CD4-positive, alpha-beta T cell treated with Interleukin-17A for 1 hour (primary cell): Measurements from ENCODE around the gene TSPO.

Experiments used
- DNase-seq: peaks from one replicate; pipeline ENCODE4 v3.0.0-alpha.2; 2020

Gene TSPO

GRCh38 chr22:43203471-43203981 lies 52.2 kb downstream of the TSPO start:
- DNase-seq, result no peak

- peak; percentile 41 for DNase-seq
These were observed 53.9 kb downstream of the TSPO start for GRCh38 chr22:43205261-43205691.

- peak; percentile 59 for DNase-seq
These were observed 54.6 kb downstream of the TSPO start for GRCh38 chr22:43205748-43206508.

GRCh38 chr22:43206509-43207161 lies 55.3 kb downstream of the TSPO start:
- DNase-seq, result no peak

- DNase-seq, result no peak
These were observed 56.0 kb downstream of the TSPO start for GRCh38 chr22:43207386-43207785.

GRCh38 chr22:43207849-43208702 lies 56.7 kb downstream of the TSPO start:
- DNase-seq, result no peak

DNA sequence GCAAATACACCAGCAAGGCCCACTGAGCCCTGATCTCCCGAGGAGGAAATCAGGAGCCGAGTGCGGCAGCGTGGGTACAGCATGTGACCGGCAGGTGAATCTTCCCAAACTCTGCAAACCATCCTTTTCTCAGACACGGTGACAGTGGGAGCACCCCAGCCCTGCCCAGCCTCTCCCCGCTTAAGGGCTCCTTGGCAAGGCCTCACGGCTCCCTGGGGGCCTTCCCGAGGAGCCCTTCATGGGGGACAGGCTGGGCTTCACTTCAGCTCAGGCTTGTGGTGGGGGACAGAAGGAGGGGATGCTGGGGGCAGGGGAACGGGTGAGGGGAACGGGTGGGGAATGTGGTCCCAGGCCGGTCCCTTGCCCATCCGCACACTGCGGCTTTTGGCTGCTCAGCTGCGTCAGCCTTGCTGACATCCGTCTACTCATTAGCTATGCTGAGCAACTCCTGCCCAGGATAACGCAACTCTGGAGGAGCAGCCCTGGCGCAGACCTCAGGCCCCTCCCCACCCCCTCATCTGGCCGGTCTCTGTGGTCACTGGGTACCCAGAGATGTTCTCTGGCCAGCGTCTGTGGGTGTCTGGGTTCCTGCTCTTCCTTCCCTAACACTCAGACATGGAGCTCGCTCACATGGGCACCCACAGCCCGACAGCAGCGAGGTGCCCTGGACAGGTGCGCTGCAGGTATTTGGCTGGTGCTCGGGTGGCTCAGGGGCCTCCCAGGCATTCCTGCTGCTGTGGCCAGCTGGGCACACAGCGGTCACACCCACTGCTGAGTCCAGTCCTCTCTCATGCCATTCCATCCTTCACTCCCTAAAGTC lies 57.6 kb downstream of the TSPO start:
- DNase-seq, result no peak

- no peak for DNase-seq
These were observed 58.1 kb downstream of the TSPO start for GRCh38 chr22:43209523-43209890.

GRCh38 chr22:43209971-43210370 lies 58.6 kb downstream of the TSPO start:
- DNase-seq, result no peak

DNA sequence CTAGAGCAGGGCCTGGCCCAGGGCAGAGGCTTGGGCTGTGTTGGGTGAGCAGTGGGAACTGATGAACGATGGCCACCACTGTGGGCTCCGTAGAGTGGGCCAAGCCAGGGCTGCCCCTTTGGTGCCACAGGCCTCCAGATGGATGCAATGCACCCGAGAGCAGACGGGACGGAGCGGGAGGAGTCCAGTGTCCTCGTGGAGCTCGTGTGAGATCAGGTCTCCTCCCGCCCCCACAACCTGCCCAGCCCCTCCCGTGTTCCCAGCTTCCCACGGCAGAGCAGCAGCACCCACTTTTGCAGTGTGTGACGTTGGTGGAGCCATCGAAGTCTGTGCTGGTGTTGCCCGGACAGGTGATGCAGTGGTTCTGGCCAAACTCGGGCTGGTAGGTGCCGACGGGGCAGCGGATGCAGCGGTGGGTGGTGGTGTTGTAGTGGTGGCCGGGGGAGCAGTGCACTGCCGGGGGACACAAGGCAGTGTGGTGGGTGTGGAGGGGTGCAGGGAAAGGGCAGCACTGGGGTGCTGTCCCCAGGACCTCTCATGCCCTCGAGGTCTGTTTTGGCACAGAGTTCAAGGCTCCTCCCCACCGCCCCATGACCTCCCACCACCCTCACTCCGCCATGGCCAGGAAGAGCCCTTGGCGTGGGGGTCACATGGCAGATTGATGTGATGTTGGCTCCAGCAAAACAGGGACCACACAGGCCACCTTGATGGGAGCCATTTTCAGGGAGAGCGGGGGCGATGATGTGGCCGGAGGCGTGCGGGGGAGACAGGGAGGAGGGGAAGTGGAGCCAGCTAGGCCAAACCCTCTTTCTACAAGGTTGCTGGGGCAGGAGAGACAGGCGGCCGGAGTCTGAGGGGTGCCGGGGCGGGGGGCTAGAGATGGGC lies 59.5 kb downstream of the TSPO start:
- no peak for DNase-seq

GRCh38 chr22:43211941-43212433 lies 60.6 kb downstream of the TSPO start:
- DNase-seq, result no peak

DNA sequence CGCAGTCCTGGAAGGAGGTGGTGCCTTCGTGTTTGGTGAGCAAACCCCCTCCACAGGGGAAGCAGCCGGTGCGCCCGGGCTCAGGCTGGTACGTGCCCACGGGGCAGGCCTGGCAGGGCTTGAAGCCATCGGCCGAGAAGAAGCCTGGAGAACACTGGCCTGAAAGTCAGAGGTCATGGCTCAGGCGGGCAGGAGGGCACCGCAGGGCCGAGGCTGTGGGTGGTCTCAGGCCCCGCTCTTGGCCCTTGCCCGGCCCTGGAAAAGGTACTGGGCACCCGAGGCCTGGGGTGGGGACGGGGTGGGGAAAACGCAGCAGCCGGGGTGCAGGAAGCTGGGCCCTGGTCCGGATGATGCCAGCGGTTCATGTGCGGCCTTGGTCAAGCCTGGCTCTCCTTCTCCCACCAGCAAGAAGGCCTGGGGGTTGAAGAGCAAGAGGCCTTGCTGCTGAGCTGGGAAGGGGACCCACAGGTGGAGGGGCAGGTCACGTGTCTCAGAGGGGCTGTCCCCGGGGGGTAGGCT lies 61.1 kb downstream of the TSPO start:
- DNase-seq, result no peak
